Measurements from ENCODE around the gene COL6A1.

- TF ChIP-seq CTCF (IDR thresholded peaks at IDR 0.05), result no peak
- TF ChIP-seq EZH2 (IDR thresholded peaks at IDR 0.05), result no peak
- TF ChIP-seq EZH2phosphoT487 (IDR thresholded peaks at IDR 0.05), result no peak
These were observed 63.6 kb downstream of the COL6A1 start for GRCh38 chr21:46045154-46045553.

Measured in neural progenitor cell (in vitro differentiated cells).